ENCODE data around the gene MIOS. TPM values are rescaled to one million over a fixed set of nuclear protein-coding genes. Genes with fewer than 3 reads are reported as not detected.

MIOS gene
- polyA plus RNA-seq, 3 donors, result 18.3 to 32.6 (median 20.2) TPM

DNA sequence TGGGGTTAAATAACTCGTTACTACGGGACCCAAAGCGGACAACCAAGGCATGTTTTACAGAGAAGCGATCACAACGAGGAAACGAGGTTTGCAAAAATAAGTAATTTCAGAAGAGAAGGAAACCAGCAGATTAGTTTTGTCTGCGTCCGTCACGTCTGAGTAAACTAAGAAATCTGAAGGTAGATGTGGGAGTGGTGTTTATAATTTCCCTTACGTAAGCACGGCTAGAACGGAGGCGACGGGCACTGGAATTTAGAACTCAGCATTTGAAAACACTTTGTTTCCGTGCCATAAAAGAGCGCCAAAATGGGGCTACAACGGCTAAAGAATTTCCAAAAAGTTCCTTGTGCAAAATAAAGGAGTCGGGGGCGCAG is 73.2 kb downstream of the MIOS start:
- Histone ChIP-seq H2AFZ (ENCODE audit: insufficient read depth, low read depth, low read length, poor library complexity, severe bottlenecking) (peak overlapping the region; percentile 97), H3K79me2 (ENCODE audit: insufficient read depth, low read length) (peaks cover 34% of the 10 kb centered on the region), H3K4me2 (replicated peaks; ENCODE audit: extremely low read depth, low read length, poor library complexity, severe bottlenecking) (peak overlapping the region; percentile 88), H3K36me3 (replicated peaks in 1 of 2; ENCODE audit: control insufficient read depth in 1 of 2, insufficient read depth in 2 of 2, low read length in 2 of 2) (peaks cover 8 to 16% of the 10 kb centered on the region in 2 donors), H3K27ac (ENCODE audit: low read depth in 1 of 2, low read length in 2 of 2) (peak overlapping the region; percentile 70 to 90), H3K4me3 (replicated peaks in 1 of 3; ENCODE audit: low read depth in 2 of 3, low read length in 3 of 3) (peak overlapping the region; percentile 74 to 92 (median 78)), H4K20me1 (ENCODE audit: insufficient read depth, low read length) (no peaks in the 10 kb centered on the region), H3K4me1 (ENCODE audit: control insufficient read depth in 1 of 2, insufficient read depth in 2 of 2, low read length in 2 of 2) (peaks cover 17 to 20% of the 10 kb centered on the region in 2 donors), H3K9me3 (replicated peaks in 1 of 2; ENCODE audit: control insufficient read depth in 1 of 2, insufficient read depth in 1 of 2, low read length in 2 of 2) (no peaks in the 10 kb centered on the region), H3K27me3 (ENCODE audit: control insufficient read depth in 2 of 2, insufficient read depth in 2 of 2, low read length in 2 of 2) (no peaks in the 10 kb centered on the region), H3K9ac (ENCODE audit: insufficient read depth, low read length, poor library complexity, severe bottlenecking) (peak overlapping the region; percentile 78)
- peaks cover 24% of the 10 kb centered on the region for H3K4me1 Mint-ChIP-seq
- WGBS (ENCODE audit: insufficient coverage), result 0% methylated on average over 16 of the region's 19 CpGs
- intact Hi-C loops (cut with micrococcal nuclease), result loop anchor here (2.0 to 10.0 kb wide), 2 partner anchors 75 to 329 kb away; partner anchors contain the start of genes GLCCI1 (in 2 of the 2) and MIOS (in 2 of the 2)
- H3K9me3 Mint-ChIP-seq, result peaks cover 0 to 5% (median 0%) of the 10 kb centered on the region in 7 donors
- peaks cover 0 to 2% (median 0%) of the 10 kb centered on the region in 3 donors for H3K27me3 Mint-ChIP-seq (ENCODE audit: low read depth in 3 of 3)
- TF ChIP-seq, protein P1, sequence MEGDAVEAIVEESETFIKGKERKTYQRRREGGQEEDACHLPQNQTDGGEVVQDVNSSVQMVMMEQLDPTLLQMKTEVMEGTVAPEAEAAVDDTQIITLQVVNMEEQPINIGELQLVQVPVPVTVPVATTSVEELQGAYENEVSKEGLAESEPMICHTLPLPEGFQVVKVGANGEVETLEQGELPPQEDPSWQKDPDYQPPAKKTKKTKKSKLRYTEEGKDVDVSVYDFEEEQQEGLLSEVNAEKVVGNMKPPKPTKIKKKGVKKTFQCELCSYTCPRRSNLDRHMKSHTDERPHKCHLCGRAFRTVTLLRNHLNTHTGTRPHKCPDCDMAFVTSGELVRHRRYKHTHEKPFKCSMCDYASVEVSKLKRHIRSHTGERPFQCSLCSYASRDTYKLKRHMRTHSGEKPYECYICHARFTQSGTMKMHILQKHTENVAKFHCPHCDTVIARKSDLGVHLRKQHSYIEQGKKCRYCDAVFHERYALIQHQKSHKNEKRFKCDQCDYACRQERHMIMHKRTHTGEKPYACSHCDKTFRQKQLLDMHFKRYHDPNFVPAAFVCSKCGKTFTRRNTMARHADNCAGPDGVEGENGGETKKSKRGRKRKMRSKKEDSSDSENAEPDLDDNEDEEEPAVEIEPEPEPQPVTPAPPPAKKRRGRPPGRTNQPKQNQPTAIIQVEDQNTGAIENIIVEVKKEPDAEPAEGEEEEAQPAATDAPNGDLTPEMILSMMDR (IDR thresholded peaks at IDR 0.05), result no peak
- DNase-seq, result peak in 1 of 3 donors; percentile 6
- peak overlapping the region; percentile 94 to 98 for H3K4me3 Mint-ChIP-seq
- peaks cover 11 to 20% of the 10 kb centered on the region in 2 donors for H3K36me3 Mint-ChIP-seq
- peak overlapping the region; percentile 94 to 98 (median 97) for H3K27ac Mint-ChIP-seq

DNA sequence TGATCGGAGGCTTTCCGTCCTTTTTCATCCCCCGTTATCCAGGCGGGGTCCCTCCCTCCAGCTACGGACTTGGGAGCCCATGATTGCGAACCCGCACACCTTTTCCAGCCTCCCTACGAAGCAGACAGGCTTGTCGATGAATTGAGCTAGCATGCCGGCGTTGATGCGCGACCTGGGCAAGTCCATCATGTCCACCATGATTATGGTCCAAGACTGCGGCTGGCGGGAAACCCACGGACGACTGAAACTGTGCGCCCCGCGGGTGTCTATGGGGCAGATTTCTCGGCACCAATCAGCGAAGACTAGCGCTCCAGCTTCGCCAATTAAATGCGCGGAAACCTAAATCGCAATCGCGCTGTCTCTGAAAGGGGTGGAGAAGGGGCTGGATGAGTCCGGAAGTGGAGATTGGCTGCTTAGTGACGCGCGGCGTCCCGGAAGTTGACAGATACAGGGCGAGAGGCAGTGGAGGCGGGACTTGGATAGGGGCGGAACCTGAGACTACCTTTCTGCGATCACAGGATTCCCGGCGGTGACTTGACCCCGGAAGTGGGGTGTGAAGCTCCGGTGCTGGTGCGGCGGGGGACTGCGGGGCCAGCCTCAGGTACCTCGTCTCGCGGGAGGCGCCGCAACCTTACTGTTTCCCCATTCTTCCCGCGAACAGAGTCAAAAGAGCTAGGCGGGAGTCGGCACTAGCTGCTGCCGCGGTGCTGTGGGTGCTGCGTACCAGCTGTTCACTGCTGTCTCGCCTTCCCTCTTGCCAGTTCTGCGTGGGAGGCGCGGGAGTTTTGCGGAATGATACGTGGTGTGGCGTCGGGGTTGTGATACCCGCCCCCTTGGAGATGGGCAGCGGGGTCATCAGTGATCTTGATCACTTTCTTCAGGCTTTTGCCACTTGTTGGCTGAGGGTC is 73.8 kb downstream of the MIOS start, which contains the start of gene UMAD1:
UMAD1 (plus strand) TSS at position 532 of the 908 bp plus-strand sequence. CDS start 32,620 bp downstream, outside the sequence.
- Histone ChIP-seq H3K4me3 (replicated peaks in 1 of 3; ENCODE audit: low read depth in 2 of 3, low read length in 3 of 3) (peak within 1 kb of the TSS; percentile 74 to 92 (median 78)), H4K20me1 (ENCODE audit: insufficient read depth, low read length) (no peaks in the 10 kb centered on the region), H3K27me3 (ENCODE audit: control insufficient read depth in 2 of 2, insufficient read depth in 2 of 2, low read length in 2 of 2) (no peaks in the 10 kb centered on the region), H3K4me1 (ENCODE audit: control insufficient read depth in 1 of 2, insufficient read depth in 2 of 2, low read length in 2 of 2) (peaks cover 17 to 20% of the 10 kb centered on the region in 2 donors), H3K36me3 (replicated peaks in 1 of 2; ENCODE audit: control insufficient read depth in 1 of 2, insufficient read depth in 2 of 2, low read length in 2 of 2) (peaks cover 4 to 15% of the 10 kb centered on the region in 2 donors), H2AFZ (ENCODE audit: insufficient read depth, low read depth, low read length, poor library complexity, severe bottlenecking) (peak within 1 kb of the TSS; percentile 97), H3K4me2 (replicated peaks; ENCODE audit: extremely low read depth, low read length, poor library complexity, severe bottlenecking) (peak within 1 kb of the TSS; percentile 88), H3K9me3 (replicated peaks in 1 of 2; ENCODE audit: control insufficient read depth in 1 of 2, insufficient read depth in 1 of 2, low read length in 2 of 2) (no peaks in the 10 kb centered on the region), H3K9ac (ENCODE audit: insufficient read depth, low read length, poor library complexity, severe bottlenecking) (peak within 1 kb of the TSS; percentile 78), H3K27ac (ENCODE audit: low read depth in 1 of 2, low read length in 2 of 2) (peak within 1 kb of the TSS; percentile 70 to 90), H3K79me2 (ENCODE audit: insufficient read depth, low read length) (peaks cover 37% of the 10 kb centered on the region)
- under 1% methylated on average over 63 of the region's 68 CpGs for WGBS (ENCODE audit: insufficient coverage)
- Mint-ChIP-seq H3K27me3 (ENCODE audit: low read depth in 3 of 3) (peaks cover 0 to 2% (median 0%) of the 10 kb centered on the region in 3 donors), H3K27ac (peak within 1 kb of the TSS; percentile 94 to 98 (median 97)), H3K4me3 (peak within 1 kb of the TSS; percentile 94 to 98), H3K4me1 (peaks cover 24% of the 10 kb centered on the region), H3K36me3 (peaks cover 11 to 20% of the 10 kb centered on the region in 2 donors), H3K9me3 (peaks cover 0 to 5% (median 0%) of the 10 kb centered on the region in 7 donors)
- TF ChIP-seq, protein P1 (IDR thresholded peaks at IDR 0.05), result no peak
- intact Hi-C loops (cut with micrococcal nuclease), result loop anchor here (2.0 to 10.0 kb wide), 2 partner anchors 76 to 328 kb away; partner anchors contain the start of genes GLCCI1 (in 2 of the 2) and MIOS (in 2 of the 2)
- peak; percentile 97 to 98 (median 98) for DNase-seq
